Spleen (tissue), 7 donors: ENCODE results near the gene FHIT.

Source experiments
- POLR2A ChIP-seq, 3 donors: fragments of 450-650 bp; IDR thresholded peaks; one replicate each; pipeline ENCODE4 v1.5.1; 2017; ENCODE audit warnings: antibody characterized with exemption in 3 of 3, mild to moderate bottlenecking in 1 of 3
- POLR2AphosphoS5 ChIP-seq, 3 donors: sonication (generic); formaldehyde crosslinking; IDR thresholded peaks; one replicate each; pipeline ENCODE4 v1.5.1; 2017; ENCODE audit warnings: antibody characterized with exemption in 3 of 3
- TF ChIP-seq, protein P1 (sequence below), 11 experiments: fragments of 200-600 bp in 7 of 11; fragments of 450-650 bp in 4 of 11; sonication (generic) in 4 of 11; IDR thresholded peaks in 8 of 11; conservative IDR thresholded peaks in 3 of 11; 1 replicate in 7 of 11; 2 replicates in 4 of 11; pipeline versions ENCODE4 v1.4.0 to v1.8.0; 2016 to 2021; ENCODE audit warnings: antibody characterized with exemption in 11 of 11, inconsistent platforms in 4 of 11, mild to moderate bottlenecking in 1 of 11
- donor health status: DM: no; HTN: no; CAD: no; lungs with moderate emphysema.
- donor health status: DM: no; HTN: no; CAD: no.
- donor health status: DM: no; HTN: no; CAD: no.

- TF ChIP-seq, protein P1, sequence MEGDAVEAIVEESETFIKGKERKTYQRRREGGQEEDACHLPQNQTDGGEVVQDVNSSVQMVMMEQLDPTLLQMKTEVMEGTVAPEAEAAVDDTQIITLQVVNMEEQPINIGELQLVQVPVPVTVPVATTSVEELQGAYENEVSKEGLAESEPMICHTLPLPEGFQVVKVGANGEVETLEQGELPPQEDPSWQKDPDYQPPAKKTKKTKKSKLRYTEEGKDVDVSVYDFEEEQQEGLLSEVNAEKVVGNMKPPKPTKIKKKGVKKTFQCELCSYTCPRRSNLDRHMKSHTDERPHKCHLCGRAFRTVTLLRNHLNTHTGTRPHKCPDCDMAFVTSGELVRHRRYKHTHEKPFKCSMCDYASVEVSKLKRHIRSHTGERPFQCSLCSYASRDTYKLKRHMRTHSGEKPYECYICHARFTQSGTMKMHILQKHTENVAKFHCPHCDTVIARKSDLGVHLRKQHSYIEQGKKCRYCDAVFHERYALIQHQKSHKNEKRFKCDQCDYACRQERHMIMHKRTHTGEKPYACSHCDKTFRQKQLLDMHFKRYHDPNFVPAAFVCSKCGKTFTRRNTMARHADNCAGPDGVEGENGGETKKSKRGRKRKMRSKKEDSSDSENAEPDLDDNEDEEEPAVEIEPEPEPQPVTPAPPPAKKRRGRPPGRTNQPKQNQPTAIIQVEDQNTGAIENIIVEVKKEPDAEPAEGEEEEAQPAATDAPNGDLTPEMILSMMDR (IDR thresholded peaks at IDR 0.05 in 8 of 11, conservative IDR thresholded peaks at IDR 0.05 in 3 of 11): no peak
- TF ChIP-seq POLR2AphosphoS5 (IDR thresholded peaks at IDR 0.05) (no peak), POLR2A (IDR thresholded peaks at IDR 0.05) (no peak)
These were observed 1520.7 kb downstream of the FHIT start for GRCh38 chr3:59730591-59730990.
